HG03103 (cell line): ENCODE data around the gene GRIK4.

Experiments
- ATAC-seq: cut with Tn5 transposase; IDR thresholded peaks from one replicate; pipeline ENCODE4 v1.9.1; 2021; ENCODE audit warnings: low read depth; ENCODE audit not compliant: unreplicated experiment

Gene GRIK4

GRCh38 chr11:120795185-120795584 is 283.6 kb downstream of the GRIK4 start:
- no peak for ATAC-seq

GRCh38 chr11:120797143-120797542 is 285.6 kb downstream of the GRIK4 start:
- no peak for ATAC-seq

- no peak for ATAC-seq
Measured at GRCh38 chr11:120798854-120799253, 287.3 kb downstream of the GRIK4 start.

GRCh38 chr11:120800206-120800605 is 288.7 kb downstream of the GRIK4 start:
- no peak for ATAC-seq

- no peak for ATAC-seq
Measured at GRCh38 chr11:120801801-120802689, 290.5 kb downstream of the GRIK4 start.

- no peak for ATAC-seq
Measured at GRCh38 chr11:120805960-120806555, 294.5 kb downstream of the GRIK4 start.

GRCh38 chr11:120807414-120808150 is 296.0 kb downstream of the GRIK4 start:
- ATAC-seq, result no peak

GRCh38 chr11:120808616-120809050 is 297.1 kb downstream of the GRIK4 start:
- no peak for ATAC-seq

- ATAC-seq, result no peak
Measured at GRCh38 chr11:120810251-120810650, 298.7 kb downstream of the GRIK4 start.

- ATAC-seq, result no peak
Measured at GRCh38 chr11:120811199-120811598, 299.7 kb downstream of the GRIK4 start.

GRCh38 chr11:120811731-120812130 is 300.2 kb downstream of the GRIK4 start:
- no peak for ATAC-seq

- ATAC-seq, result no peak
Measured at GRCh38 chr11:120814531-120815318, 303.2 kb downstream of the GRIK4 start.

GRCh38 chr11:120815319-120816100 is 304.0 kb downstream of the GRIK4 start:
- ATAC-seq, result no peak

- ATAC-seq, result no peak
Measured at GRCh38 chr11:120816176-120816575, 304.6 kb downstream of the GRIK4 start.

- ATAC-seq, result no peak
Measured at GRCh38 chr11:120816711-120817110, 305.2 kb downstream of the GRIK4 start.

GRCh38 chr11:120817158-120817557 is 305.6 kb downstream of the GRIK4 start:
- no peak for ATAC-seq

- no peak for ATAC-seq
Measured at GRCh38 chr11:120818097-120818496, 306.5 kb downstream of the GRIK4 start.

GRCh38 chr11:120819003-120819402 is 307.5 kb downstream of the GRIK4 start:
- ATAC-seq, result no peak

- no peak for ATAC-seq
Measured at GRCh38 chr11:120819437-120820365, 308.2 kb downstream of the GRIK4 start.
